ENCODE results near the gene DLG4.
"Not testable (repeated sequence)": the region's sequence is repeated elsewhere in the genome, so short reads cannot be mapped to it uniquely, and the experiment has no call there.

Gene DLG4

DNA sequence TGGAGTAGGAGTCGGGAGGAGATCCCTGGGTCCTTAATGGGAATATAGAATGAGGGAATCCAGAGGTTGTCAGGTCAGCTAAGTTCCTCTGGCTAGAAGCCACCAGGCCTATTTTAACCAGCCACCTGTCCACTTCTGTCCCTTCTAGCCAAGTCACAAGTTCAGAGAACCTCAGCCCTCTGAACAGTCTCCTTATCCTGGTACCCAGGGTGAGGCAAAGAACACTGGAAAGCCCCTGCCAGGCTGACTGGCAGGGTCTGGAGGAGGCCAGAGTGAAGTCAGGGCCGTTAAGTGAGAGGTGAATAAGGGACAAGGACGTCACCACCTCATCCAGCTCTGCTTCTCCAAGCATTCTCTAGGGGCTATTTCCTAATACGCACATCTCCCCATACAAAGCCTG lies 29.2 kb upstream of the DLG4 start:
- DNase-seq = no peak

DNA sequence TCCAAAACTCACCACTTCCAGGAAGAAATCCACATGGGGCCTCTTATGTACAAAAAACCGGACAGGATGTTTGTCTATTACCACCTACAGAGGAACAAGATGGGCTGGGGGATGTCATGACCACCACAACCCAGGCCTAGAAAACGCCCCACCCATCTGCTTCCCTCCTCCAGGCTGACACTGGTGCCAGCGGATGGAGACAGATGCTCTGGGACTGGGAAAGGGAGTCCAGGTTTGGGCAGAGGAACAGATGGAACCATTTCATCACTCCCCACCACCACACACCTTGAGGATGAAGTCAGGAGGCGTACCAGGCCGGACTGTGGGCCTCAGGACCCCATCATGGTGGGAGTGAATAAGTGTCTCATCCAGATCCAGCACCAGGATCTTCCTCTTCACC lies 27.1 kb upstream of the DLG4 start:
- no peak for DNase-seq

DNA sequence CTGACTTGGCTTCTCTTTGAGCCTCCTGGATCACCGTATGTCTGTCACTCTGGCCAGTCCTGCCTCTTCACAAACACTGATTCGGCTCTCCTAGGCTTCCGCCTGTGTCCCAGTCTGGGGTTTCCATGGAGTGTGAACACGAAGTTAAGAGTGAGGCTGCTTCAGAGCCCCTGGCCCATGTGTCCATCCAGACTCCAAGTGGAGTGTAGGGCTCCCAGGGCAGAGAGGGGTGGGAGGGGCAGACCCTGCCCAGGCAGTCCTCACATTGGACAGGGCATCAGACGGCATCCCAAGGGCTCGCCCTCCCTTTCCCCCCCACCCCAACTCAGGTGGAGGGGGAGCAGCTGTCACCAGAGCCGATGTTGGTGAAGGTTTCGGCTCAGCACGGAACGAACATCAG lies 24.2 kb upstream of the DLG4 start:
- DNase-seq = not testable (repeated sequence)

DNA sequence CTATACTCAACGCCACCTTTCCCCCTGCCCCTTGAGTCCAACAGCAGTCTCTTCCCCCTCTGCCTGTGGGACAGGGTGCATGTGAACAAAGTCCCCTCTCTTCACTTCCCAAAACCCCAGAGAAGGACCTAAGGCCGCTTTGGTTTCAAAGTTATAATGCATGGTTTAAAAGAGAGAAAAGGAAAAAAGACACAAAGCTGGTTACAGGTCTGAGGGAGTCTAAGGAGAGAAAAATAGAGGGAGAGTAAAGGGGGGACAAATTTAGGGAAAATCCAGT lies 23.8 kb upstream of the DLG4 start:
- no peak for DNase-seq

DNA sequence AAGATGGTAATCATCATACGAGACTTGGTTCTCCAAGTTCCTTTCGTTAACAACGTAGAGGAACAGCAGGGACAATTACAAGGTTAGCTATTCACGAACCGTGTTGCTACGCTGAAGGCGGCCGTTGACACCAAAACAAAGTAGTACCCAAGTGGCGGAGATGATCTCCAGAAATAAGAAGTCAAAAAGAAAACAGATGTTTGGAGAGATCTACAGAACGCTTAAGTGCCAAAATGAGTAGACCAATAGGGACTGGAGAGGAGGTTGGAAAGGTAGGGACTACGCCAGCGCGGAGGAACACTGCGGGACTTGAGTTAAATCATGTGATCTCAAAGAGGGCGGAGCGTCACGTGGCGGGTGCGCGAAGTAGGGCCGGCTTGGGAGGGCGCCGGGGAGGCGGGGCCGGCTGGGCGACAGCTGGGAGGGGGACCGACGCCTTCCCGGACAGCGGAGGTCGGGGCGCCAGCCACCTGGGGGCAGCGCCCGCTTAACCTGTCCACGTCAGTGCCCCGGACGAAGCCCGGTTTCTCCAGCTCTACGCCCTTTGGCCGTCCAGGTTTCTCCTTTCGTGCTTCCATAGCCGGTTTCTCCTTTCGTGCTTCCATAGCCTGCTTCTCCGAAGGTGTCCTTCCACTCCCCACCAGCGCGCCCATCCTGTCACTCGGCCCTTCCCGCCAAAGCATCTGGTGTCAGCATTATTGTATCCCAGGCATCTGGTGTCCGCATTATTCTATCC lies 23.2 kb upstream of the DLG4 start:
- peak; percentile 87 for DNase-seq

DNA sequence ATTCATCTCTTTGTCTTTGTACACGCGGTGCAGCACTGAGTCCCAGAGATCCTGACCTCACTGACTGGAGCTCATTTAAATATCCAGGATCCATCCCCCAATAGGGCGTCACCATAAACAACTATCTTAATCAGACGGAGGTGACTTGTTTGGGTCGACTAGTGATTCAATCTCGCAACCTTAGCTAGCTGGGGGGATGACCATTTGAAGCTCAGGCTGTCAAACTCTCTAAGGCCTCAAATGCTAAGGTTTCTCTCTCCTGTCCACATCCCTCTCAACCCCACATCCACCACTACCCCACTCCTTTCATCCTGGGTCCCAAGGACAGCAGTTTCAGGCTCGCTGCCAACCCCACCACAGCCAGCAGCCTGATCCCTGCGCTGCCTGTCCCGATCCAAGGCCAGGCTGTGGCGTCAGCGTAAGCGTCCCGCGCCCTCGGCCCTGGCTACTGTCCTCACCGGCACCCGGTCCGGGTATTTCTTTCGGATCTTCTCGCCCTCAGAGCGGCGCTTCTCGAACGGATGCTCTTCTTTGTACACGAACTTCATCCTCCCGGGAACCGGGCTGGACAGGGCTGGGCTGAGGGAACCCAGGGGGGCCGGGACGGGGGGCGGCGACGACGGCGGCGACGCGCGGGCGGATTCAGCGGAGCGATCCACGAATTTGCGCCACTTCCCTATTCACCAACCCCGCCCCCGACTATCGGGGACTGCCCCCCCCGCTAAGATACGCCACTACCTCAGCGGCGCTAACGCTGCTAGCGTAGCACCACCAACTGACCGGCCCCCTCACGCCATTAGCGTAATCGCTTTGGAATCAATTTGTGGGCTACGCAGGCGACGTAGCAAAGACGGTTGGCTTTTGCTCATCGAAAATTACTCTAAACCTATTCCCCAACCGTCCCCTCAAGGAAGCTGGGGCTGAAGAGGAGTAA lies 22.4 kb upstream of the DLG4 start, which contains the start of gene GABARAP:
Gene GABARAP (minus strand): TSS at position 667 of the 934 bp plus-strand sequence. CDS start 119 bp downstream, at position 548.
- peak; percentile 86 for DNase-seq

DNA sequence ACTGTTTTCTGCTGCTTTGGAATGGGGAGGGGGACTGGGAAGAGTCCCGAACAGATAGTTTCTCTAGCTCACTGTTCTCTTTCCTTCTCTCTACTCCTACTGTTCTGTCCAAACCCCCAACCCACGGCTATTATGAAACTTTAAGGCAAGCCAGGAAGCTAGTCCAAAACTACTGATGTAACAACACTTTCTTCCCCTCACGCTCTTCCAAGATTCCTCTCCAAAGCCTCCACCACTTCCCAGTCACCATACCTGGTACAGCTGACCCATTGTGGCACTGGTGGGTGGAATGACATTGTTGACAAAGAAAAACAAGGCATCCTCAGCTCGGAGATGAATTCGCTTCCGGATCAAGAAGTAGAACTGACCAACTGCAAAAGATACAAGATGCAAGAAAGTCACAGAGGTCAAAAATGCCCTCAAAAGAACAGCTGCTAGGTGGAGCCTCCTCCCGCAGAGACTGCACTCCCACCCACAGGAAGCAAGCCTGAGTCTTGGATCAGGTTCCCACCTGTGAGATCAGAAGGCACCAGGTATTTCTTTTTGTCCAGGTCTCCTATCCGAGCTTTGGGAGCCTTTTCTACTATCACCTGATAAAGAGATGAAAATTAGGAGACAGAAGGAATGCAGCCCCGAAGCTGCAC lies 21.6 kb upstream of the DLG4 start:
- DNase-seq = no peak

DNA sequence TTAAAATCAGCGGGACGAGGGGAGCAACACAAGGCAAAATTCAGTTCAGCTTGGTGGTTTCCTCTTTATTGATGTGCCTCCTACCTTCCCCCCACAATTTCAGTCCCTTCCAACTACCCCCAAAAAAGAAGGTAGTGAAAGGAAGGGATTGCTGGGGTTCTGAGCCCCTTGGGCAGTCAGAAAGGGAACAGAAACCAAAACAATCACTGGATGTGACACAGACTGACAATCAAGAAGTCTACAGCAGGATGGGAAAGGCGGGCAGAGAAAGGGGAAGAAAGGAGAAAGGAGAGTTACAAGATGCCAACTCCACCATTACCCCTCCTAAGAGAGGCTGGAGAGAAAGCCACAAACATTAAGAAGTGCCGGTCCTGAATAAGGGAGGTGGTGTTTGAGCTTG lies 20.7 kb upstream of the DLG4 start:
- no peak for DNase-seq

DNA sequence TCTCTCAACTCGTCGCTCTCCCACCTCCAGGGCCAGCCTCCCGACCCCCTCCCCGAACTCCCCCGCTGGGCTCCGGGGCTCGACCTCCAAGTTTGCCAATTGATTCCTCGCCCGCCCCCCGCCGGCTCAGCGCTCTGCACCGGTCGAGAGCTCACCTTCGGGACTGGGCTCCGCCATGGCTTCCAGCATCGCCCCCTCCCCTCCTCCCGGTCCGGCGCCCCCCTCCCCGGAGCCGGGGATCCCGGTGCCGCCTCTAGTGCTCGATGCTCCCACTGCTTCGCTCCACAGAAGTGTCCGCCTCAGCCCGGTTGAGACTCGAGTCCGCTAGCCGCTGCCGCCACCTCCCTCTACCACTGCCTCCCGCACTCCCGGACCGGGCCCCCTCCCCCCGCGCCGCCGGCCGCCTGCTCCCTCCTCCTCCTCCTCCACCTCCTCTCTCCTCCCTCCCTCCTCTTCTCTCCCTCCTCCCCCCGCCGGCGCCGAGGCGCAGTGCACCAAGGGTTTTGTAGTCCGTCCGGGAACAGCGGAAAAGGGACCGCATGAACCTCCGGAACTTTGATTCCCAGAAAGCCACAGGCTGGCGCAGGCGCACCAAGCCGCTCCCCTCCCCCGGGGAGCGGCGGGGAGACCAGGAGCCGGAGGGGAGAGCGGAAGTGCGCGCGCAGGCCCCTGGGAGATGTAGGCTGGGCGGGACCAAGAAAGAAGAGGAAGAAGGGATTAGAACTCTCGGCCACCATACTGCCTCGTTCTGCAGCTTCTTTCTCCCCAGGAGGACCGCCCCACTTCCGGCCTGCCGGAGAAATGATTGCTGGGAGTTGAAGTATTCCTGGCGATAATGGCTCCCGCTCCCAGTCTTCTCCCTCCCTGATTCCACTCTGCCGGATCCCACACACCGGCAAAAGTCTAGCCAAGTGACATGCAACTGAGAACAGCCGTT lies 19.7 kb upstream of the DLG4 start, which contains the start of gene PHF23:
Gene PHF23 (minus strand): TSS at position 367 of the 937 bp plus-strand sequence. CDS start 178 bp downstream, at position 189.
- peak; percentile 98 for DNase-seq

DNA sequence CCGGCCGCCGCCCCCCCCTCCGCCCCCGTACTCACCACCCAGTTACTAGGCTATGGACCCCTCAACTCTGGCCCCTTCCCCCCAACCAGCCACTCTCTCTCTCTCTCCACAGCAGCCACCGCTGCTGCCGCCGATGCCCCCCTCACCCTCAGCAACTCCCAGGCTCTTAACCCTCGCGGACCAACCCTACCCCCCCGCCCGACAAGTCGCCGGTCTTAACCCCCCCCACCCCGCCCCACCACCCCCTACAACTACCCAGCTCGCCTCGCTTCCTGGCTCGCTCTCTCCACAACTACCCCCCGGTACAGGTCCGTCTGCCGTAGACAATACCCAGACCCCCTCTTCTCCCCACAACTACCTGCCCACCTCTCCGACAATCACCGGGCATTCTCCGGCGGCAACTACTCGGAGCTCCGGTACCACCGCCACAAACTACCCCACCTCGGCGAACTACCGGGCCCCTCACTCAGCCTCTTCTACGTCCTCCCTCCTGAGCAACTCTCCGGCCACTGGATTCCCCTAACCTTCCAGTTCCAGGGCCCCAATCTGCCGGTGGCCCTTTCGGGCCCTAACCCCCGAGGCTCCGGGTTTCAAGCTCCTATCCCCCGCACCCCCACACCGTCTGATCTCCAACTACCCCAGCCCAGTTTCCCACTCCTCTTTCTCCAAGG lies 18.9 kb upstream of the DLG4 start:
- DNase-seq = no peak

DNA sequence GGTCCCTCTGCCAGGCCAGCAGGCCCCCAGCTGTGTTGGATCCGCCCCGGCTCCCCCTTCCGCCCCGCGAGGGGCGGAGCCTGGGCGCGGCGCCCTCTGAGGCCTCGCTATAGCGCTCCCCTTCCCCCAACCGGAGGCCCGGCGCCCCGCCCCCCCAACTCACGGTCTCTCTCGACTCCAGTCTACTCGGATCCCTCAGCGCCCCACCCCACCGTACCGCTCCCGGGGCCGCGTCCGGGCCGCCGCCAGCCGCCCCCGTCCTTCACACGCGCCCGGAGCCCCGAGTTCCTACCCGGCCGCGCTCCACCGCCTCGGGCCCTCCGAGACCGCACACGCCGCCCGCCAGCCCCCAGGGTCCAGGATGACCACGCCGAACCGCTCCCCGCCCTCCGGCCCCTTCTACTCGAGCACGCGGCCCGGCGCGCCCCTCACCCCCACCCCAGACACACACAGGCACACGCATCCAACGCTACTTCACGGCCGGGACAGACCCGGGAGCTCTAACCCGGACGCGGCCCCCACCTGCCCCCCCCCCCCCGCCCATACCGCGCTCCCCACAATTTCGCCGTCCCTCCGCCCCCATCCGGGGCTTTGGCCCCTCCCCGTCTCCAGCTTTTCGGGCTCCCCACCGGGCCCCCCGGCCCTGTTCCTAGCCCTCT lies 18.3 kb upstream of the DLG4 start:
- DNase-seq = peak; percentile 66

DNA sequence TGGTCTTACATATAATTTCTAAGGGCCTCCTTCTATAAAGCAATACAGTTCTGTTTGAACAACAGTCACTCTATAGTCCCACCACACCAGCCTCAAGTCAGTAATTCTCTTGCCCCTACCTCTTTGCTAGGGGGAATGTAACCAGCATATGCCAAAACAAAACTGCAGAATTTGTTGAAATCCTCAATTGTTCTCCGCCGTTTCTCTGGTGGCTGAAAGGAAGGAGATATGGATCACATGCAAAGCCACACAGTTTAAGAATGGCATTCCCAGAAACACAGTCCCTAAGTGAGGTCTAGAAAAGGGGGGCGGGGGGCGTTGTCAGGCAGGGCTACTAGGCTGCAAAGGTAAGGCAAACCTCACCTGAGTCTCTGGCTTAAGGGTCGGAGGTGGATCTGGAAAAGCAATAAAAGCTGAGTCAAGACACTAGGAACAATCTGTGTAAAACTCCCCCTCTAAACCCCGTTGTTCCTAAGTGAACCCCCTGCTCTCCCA lies 17.7 kb upstream of the DLG4 start:
- DNase-seq = no peak

DNA sequence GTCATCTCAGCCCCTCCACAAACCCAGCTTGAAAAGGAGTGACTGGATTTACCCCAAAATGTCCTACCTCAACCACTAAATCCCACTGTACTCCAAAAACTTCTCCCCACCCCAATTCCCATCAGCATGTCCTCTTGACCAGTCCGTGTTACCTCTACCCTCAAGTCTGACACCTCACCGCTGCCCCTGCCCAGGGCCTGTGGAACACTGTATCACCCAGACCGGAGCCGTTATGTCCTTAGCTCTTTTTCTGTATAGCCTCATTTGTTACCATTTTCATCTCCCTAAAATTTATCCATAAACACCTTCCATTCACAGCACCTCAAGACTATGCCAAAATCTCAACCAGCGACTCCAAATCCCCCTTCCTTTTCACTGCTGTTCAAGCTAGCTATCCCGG lies 17.2 kb upstream of the DLG4 start:
- no peak for DNase-seq

DNA sequence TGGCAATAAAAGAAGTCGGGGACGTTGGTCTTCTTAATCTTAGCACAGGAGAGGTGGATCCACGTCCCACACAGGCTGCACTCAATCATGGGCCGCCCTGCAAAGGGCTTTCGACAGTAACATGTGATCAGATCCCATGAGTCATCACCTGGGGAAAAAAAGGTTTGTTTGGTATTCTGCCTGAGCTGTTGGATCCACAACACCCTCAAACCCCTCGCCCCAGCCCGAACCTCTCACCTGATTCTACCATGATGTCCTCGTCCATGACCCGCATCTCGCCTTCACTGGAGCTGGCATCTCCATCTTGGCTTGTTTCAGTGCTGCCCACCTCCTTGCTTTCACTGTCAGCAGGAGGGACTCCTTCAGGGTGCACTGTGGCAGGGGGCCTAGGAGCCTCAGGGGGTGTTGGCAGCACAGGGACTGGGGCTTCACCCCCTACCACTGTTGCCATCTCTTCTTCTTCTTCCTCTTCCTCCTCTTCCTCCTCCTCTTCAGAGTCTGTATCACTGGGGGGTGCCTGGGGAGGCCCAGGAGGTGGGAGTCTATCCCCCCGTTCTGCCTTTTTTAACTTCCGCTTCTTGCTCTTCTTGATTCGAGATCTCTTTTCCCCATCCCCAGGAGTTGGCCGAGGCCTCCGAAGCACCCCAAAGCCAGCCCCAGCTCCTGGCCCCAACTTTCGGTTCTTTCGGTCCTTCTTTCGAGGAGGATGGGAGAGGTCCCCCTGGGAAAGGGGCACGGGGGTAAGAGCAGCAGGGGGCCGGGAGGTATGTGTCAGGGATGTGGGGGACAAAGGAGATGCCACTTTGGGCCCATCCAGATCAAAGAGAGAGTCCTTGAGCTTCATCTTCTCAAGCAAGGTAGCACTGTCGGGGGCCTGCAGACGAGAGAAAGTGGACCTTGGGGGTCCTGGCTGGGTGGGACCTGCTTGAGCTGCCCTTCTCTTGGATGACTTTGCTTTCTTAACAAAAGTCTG lies 16.3 kb upstream of the DLG4 start:
- DNase-seq = no peak

DNA sequence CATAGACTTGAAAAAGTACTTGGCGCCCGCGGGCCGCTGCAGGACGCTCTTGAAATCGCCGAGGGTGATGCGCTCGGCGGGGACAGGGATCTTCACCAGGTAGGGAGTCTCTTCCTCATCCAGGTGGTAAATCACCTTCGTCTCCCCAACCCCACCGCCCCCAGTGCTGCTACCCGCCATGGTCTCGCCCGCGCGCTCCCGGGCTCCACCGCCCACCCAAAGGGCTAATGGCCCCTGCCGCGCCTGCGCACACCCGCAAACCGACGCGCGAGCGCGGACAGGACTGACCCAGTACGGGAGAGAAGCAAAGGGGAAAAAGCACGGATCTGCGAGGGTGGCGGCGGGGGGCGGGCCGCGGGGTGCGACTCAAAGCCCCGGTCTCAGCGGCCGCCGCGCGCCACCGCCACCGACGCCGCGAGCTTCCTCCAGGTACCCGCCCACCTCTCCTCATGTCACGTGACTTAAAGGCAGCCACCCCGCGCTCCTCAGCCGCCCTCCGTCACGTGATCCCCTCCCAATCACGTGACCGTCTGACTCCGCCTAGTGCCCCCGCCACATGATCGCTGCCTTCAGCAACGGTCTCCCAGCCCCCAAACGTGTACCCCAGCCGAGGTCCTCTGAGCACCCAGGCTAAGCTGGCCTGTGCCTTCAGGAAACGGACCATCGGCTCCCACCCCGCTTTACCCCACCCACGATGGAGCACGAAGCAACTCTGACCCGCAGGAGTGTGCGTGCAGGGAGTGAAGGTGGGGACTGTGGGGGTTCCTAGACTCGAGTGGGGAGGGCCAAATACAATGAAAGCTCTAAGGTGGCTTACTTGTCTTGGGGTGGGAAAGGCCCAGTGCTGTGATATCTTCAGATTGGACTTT lies 14.7 kb upstream of the DLG4 start, which contains the start of gene DVL2:
Gene DVL2 (minus strand): TSS at position 435 of the 869 bp plus-strand sequence. CDS start 255 bp downstream, at position 180.
- peak; percentile 90 for DNase-seq

DNA sequence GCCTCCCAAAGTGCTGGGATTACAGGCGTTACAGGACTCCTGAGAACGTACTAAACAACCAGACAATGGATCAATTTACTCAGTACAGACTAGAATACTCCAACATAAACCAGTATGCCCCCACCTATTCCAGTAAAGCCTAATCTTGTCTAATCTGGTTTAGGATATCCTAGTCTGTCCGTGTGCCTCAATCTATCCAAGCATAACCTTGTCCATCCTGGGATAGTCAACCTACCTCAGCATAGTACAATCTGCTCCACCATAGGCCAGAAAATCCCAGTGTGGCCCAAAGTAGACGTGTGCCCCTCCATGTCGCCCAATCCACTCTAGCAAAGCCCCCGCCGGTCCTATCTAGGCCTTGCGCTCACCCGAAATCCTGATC lies 14.1 kb upstream of the DLG4 start:
- DNase-seq = no peak

DNA sequence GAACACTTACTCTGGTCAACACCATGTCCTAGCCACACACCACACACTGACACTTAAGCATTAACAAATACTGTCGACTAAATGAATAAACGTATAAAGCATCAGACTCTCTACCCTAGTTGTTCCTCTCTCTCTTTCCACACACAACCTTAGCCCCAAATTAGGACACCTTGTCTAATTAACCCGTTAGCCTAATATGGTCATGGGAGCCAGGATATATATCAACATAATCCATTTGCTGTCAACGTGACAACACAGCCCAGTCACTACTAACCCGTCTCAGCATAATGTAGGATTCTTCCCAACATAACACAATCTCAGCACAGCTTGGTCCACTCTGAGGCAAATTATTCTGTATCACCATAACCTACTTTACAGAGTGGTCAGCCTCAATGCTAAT lies 12.5 kb upstream of the DLG4 start:
- no peak for DNase-seq

DNA sequence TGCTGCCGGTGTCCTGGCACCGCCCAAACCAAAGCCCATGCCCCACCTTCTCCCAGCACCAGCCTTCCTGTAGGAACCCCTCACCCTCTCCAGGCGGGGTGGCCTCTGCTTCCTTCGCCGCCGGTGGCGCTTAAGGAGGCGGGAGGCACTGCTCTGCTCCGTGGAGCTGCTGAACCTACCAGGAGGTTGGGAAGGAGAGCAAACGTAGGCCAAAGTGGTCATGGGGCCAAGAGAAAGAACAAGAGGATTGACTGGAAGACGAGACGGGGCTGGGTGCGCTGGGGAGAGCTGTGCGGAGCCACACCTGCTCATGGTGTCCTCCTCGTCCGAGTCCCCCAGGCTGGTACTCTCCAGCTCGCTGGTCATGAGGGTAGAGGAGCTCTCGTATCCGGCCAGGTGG lies 9.9 kb upstream of the DLG4 start:
- DNase-seq = no peak

DNA sequence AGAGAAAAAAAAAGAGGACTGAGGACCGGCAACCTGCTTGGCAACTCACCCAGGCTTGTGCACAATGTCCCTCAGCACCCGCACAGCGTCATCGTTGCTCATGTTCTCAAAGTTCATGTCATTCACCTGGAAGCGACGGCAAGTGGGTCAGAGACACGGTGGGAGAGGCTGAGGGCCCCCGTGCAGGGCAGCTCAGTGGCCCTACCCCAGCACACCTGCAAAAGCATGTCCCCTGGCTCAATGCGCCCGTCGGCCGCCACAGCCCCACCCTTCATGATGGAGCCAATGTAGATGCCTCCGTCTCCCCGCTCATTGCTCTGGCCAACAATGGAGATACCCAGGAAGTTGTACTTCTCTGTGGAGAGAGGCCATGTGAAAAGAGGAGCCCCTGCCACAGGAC lies 9.3 kb upstream of the DLG4 start:
- no peak for DNase-seq
